PFSK-1 (cell line): ENCODE results near the gene SYS1.

ENCODE experiments used
- REST ChIP-seq, 2 experiments: IDR thresholded peaks; 2 replicates each; pipeline versions ENCODE4 v1.6.1 to v1.8.0; 2011 to 2012; ENCODE audit warnings: low read depth in 2 of 2, low read length in 2 of 2, control low read depth in 1 of 2, inconsistent platforms in 1 of 2, mild to moderate bottlenecking in 1 of 2, moderate library complexity in 1 of 2; ENCODE audit not compliant: insufficient read depth in 1 of 2
- SIN3A ChIP-seq: IDR thresholded peaks from 2 replicates; pipeline ENCODE4 v1.6.1; 2012; ENCODE audit warnings: mild to moderate bottlenecking, low read length, moderate library complexity, borderline replicate concordance; ENCODE audit not compliant: insufficient read depth
- TAF1 ChIP-seq: IDR thresholded peaks from 2 replicates; pipeline ENCODE4 v1.6.1; 2012; ENCODE audit warnings: low read length, control low read depth, borderline replicate concordance; ENCODE audit not compliant: insufficient read depth

GRCh38 chr20:45346291-45346718 lies 16.7 kb upstream of the SYS1 start:
- TF ChIP-seq REST (IDR thresholded peaks at IDR 0.05; ENCODE audit: insufficient read depth in 1 of 2, low read depth in 2 of 2, low read length in 2 of 2) = no peak
- TF ChIP-seq TAF1 = no peak
- TF ChIP-seq SIN3A = no peak
